DMS114 treated with DMSO at 0.1 percent for 48 hours (cell line): ENCODE data around the gene BCL2L13.

Source experiments
- DNase-seq: peaks from one replicate; lab custom pipeline; 2025; ENCODE audit not compliant: unreplicated experiment; lab: John Stamatoyannopoulos, UW

The BCL2L13 gene

GRCh38 chr22:17638432-17639246 lies at the start of gene BCL2L13:
BCL2L13 (plus strand) TSS chr22:17638757; CDS start chr22:17655712, 16,955 bp downstream.
- peak; percentile 63 for DNase-seq

GRCh38 chr22:17589810-17590375 lies 48.7 kb upstream of the BCL2L13 start:
- no peak for DNase-seq

GRCh38 chr22:17590586-17590985 lies 48.0 kb upstream of the BCL2L13 start:
- DNase-seq, result no peak

DNA sequence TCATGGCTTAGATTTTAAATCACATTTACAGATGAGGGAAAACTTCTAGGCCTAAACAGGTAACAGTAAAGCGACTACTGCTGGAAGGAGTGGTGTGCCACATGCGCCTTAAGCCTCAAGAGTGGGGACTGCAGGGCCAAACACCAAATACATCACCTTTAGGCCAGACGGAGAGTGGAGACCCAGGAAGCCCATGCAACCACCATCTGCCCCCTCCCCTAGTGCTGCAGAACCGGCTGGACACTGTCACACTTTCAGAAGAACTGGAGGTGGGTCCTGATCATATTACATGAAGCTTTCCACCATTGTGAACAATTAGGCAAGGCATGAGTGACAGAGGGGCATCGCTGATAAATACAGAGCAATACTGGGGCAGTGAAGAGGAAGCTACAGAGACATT lies 46.4 kb upstream of the BCL2L13 start:
- DNase-seq, result no peak

DNA sequence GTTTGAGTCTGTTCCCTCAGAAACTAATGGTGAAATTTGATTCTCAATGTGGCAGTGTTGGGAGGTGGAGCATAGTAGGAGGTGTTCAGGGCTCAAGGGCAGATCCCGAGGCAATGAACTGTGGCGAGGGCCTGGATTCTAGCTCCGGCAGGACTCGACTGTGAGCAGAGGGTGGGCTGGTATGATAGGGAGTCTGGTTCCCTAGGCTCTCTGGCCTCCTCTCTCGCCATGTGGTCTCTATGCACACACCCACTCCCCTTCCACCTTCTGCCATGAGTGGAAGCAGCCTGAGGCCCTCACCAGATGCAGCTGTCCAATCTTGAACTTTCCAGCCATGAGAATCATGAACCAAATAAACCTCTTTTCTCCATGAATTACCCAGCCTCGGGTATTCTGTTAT lies 42.3 kb upstream of the BCL2L13 start:
- no peak for DNase-seq

DNA sequence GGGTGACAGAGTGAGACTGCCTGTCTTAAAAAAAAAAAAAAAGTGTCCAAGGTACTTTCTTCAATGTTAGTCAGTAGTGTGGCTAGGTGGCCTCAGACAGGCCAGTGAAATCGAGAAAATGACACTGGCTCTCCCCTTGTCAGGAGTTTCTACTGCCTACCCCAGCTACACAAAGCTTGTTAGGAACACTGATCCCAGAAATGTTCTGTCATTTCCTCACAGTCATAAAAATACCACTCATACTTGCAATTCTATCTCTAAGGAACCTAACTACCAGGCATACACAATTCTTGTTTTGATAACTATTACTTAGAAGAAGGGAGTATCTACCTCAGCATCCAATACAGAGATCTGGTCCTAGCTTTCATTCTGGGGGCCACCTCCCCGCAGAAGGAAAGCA lies 41.3 kb upstream of the BCL2L13 start:
- DNase-seq, result no peak

- DNase-seq, result no peak
Measured at GRCh38 chr22:17598318-17598717, 40.2 kb upstream of the BCL2L13 start.

DNA sequence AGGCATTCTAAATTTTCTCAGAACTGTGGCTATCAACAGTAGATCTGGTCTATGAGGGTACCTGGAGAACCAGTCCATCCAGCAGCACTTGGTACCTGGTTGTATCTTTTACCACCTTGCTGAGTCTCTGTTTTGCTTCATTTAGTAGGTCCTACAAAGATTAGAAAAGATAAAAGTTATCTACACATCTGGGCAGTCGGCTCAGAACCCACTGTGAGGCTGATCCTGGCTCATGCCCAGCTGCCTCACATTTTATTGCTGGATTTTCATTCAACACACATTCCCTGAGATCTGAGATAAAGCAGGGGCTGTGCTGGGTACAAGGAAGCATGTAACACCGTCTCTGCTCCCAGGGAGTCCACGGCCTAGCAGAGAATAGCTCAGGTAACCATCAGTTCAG lies 37.5 kb upstream of the BCL2L13 start:
- no peak for DNase-seq

- DNase-seq, result no peak
Measured at GRCh38 chr22:17603668-17604067, 34.9 kb upstream of the BCL2L13 start.

GRCh38 chr22:17606496-17606895 lies 32.1 kb upstream of the BCL2L13 start:
- DNase-seq, result no peak

- no peak for DNase-seq
Measured at GRCh38 chr22:17607891-17608521, 30.6 kb upstream of the BCL2L13 start.

DNA sequence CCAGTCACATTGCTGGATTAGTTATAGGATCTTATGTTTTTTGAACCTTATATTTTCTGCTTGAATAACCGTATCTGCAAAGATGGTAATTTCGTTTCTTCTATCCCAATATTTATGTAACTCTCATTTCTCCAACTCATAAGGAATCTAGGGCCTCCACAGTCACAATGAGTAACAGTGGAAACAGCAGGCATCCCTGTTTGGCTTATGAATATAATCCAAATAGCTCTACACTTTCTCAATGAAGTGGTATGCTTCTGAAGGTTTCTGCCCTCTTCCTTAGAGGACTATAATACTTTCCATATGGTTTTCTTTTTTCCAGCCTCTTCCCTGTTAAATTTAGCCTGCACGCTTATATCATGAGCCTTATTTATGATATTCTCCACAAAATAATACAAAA lies 26.5 kb upstream of the BCL2L13 start:
- DNase-seq, result no peak

GRCh38 chr22:17613280-17613679 lies 25.3 kb upstream of the BCL2L13 start:
- no peak for DNase-seq

DNA sequence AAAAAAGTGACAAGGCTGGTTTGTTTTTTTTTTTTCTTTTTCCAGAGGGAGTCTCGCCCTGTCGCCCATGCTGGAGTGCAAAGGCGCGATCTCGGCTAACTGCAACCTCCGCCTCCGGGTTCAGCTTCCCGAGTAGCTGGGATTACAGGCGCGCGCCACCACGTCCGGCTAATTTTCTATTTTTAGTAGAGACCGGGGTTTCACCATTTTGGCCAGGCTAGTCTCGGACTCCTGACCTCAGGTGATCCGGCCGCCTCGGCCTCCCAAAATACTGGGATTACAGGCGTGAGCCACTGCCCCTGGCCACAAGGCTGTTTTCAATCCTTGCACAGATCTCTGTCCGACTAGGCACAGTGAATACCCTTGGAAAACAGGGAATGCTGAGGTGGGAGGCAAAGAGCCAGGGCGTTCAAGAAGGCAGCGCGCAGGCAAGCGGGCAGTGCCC lies 10.6 kb upstream of the BCL2L13 start:
- DNase-seq, result no peak

GRCh38 chr22:17628406-17629172 lies 10.0 kb upstream of the BCL2L13 start, which contains the start of gene ATP6V1E1:
ATP6V1E1 (minus strand) TSS chr22:17628749; CDS start chr22:17628635, 114 bp downstream.
- DNase-seq, result peak; percentile 91

GRCh38 chr22:17629173-17629489 lies 9.4 kb upstream of the BCL2L13 start:
- DNase-seq, result no peak

GRCh38 chr22:17629641-17630040 lies 8.9 kb upstream of the BCL2L13 start:
- no peak for DNase-seq

DNA sequence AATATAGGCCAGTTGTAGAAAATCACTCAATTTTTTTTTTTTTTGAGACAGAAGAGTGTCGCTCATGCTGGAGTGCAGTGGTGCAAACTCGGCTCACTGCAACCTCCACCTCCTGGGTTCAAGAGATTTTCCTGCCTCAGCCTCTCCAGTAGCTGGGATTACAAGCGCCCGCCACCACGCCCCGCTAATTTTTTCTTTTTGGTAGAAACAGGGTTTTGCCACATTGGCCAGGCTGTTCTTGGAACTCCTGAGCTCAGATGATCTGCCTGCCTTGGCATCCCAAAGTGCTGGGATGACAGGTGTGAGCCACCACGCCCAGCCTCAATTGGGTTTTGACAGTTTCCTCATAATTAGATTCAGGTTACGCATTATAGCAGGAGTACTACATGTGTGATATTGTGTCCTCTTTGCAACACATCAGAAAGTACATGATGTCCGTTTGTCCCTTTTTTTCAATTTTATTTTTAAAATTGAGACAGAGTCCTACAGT lies 7.4 kb upstream of the BCL2L13 start:
- no peak for DNase-seq

DNA sequence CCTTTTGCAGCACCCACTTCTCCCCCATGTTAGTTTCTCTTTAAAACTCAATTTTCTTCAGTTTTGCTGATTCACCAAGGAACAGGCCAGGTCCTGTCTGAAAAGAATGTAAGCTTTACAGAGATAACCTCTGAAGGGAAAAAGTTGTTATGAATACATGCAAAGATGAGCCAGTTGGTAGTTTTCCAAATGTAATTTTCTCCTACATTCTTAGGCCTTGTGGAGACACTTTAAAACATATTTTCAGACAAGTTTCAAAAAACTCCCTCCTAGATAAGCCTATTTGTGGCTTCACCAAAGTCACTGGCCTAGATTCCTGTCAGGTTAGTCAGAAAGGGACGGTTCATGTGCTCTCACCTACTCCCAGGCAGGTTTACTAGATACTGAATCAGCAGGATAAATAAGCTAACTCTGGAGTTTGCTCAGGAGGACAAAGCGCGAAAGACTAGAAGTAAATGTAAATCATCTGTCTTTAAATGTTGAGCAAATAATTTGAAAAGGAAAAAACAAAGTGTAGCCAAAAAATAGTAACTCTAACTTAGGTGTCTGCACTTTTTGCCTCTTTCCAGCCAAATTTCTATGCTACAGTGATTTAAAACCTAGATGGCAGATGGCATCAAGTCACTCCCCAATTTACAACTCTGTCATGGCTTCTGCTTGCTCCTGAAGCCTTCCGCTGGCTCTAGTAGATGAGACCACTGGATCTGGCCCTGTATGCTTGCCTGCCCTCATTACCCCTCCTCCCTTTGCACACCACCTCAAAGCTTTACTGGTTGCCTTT lies 5.2 kb upstream of the BCL2L13 start:
- DNase-seq, result no peak

- no peak for DNase-seq
Measured at GRCh38 chr22:17633998-17634323, 4.6 kb upstream of the BCL2L13 start.

DNA sequence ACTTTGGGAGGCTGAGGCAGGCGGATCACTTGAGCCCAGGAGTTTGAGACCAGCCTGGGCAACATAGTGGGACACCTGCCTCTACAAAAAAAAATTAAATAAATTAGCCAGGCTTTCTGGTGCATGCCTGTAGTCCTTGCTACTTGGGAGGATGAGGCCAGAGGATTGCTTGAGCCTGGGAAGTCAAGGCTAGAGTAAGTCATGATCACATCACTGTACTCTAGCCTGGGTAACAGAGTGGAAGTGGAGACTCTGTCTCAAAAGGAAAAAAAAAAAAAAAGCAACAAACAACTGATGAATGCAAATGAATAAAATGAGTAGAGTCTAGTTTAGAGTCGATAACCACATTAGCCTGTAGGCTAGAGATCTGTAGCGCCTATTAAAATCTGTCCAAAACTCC lies 3.9 kb upstream of the BCL2L13 start:
- DNase-seq, result no peak
